Stimulated activated CD8-positive, alpha-beta memory T cell treated with anti-CD3 and anti-CD28 coated beads, Interleukin-4, amount 100 ng/mL, for 48 hours (primary cell): Measurements from ENCODE around the gene APOL2.
"Not testable (repeated sequence)": the region's sequence is repeated elsewhere in the genome, so short reads cannot be mapped to it uniquely, and the experiment has no call there.

ENCODE experiments used
- DNase-seq: peaks from one replicate; pipeline ENCODE4 v3.0.0-alpha.2; 2020

The APOL2 gene

GRCh38 chr22:36261675-36262074, 22.3 kb upstream of the APOL2 start:
- DNase-seq: not testable (repeated sequence)

DNA sequence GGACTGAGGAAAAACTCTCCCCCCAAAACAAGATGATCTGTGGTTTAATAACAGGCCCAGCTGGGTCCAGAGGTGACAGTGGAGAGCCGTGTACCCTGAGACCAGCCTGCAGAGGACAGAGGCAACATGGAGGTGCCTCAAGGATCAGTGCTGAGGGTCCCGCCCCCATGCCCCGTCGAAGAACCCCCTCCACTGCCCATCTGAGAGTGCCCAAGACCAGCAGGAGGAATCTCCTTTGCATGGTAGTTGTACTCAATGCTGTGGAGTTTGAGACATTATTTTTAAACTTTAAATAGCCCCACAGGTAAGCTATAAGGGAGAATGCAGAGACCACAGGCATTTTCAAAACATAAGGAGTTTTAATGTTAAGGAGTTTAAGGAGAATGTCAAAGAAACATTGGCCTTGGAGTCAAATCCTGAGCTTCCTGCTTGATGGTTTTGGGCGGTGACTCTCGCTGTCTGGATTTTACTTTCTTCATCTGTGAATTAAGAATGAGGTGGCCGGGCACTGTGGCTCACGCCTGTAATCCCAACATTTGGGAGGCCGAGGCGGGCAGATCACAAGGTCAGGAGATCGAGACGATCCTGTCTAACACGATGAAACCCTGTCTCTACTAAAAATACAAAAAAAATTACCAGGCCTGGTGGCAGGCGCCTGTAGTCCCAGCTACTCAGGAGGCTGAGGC, 20.4 kb upstream of the APOL2 start:
- no peak for DNase-seq

- peak; percentile 63 for DNase-seq
Observed at GRCh38 chr22:36258701-36259614, 19.6 kb upstream of the APOL2 start.

DNA sequence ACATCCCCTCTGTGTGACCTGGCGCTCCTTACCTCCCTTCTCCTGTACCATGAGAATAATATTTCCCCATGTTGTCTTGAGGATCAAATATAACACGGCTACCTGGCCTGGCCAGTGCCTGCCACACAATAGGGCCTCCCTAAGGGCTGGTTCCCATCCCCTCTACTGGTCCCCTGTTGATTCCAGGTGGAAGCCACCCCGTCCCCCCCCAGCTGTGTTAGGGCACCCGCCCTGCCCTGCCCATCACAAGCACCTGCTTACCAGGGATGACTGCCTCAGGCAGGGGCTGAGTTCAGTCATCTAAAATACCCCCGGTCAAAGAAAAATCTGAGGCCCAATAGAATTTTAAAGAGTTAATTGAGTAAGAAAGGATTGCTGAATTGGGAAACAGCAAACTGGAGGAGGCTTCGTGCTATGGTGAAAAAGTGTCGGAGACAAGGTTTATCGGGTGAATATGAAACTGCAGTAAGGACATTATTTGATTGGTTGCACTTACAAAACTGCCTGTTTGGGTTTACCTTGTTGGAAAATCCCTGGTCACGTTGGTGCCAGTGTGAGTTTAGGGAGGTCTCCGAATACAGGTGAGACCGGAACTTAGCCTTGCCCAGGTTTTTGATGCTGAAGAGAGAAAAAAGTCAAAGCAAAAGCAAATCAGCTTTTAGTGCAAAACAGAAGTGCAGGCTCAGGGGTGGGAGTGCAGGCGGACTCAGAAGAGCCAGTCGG, 18.8 kb upstream of the APOL2 start:
- DNase-seq: no peak

- no peak for DNase-seq
Observed at GRCh38 chr22:36257308-36257707, 18.0 kb upstream of the APOL2 start.

GRCh38 chr22:36256478-36256877, 17.2 kb upstream of the APOL2 start:
- no peak for DNase-seq

GRCh38 chr22:36255572-36255971, 16.2 kb upstream of the APOL2 start:
- not testable (repeated sequence) for DNase-seq

- peak; percentile 66 for DNase-seq
Observed at GRCh38 chr22:36253523-36254490, 14.5 kb upstream of the APOL2 start.

DNA sequence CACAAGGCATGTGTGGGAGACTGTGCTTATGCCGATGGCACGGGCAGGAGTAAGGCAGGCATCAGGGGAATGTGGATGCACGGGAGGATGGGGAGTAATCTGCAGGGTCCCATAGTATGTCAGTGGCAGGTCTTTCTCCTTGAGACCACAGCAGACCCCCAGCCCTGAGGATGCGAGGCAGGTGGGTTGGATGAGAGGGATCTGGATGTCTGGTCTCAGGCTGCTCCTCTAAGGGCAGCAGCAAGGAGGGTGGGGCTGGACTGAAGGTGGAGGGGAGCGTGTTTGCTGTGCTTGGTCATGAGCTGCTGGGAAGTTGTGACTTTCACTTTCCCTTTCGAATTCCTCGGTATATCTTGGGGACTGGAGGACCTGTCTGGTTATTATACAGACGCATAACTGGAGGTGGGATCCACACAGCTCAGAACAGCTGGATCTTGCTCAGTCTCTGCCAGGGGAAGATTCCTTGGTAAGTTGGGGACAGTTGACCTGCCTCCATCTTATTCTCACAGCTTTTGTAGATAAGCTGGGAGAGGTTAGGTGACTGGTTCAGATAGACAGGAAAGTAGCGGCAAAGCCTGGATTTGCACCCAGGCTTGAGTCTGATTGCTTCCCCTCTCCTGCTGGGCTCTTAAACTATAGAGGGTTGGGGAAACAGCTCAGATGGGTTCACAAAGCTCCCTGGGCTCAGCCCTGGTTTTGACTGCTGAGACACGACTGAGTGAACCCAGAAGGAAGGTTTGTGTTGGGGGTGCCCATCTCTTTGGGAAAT, 13.6 kb upstream of the APOL2 start, which contains the start of gene APOL1:
Gene APOL1, plus strand, starts transcription at position 380 of the 769 bp plus-strand sequence. CDS start 1,823 bp downstream, outside the sequence.
- DNase-seq: peak; percentile 68

GRCh38 chr22:36251979-36252608, 12.8 kb upstream of the APOL2 start:
- DNase-seq: not testable (repeated sequence)

DNA sequence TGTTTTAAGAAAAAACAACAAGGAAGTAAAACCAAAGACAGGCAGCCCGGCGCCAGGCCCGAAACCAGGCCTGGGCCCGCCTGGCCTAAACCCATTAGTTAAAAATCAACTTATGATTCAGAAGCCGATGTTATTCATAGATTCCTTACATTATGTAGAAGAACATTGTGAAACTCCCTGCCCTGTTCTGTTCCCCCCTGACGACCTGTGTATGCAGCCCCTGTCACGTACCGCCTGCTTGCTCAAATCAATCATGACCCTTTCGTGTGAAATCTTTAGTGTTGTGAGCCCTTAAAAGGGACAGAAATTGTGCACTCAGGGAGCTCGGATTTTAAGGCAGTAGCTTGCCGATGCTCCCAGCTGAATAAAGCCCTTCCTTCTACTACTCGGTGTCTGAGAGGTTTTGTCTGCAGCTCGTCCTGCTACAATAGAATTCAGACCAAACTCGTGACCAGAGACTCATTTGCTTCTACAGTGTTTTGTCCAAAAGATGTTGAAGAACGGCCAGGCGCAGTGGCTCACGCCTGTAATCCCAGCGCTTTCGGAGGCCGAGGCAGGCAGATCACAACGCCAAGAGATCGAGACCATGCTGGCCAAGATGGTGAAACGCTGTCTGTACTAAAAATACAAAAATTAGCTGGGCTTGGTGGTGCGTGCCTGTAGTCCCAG, 11.1 kb upstream of the APOL2 start:
- not testable (repeated sequence) for DNase-seq

DNA sequence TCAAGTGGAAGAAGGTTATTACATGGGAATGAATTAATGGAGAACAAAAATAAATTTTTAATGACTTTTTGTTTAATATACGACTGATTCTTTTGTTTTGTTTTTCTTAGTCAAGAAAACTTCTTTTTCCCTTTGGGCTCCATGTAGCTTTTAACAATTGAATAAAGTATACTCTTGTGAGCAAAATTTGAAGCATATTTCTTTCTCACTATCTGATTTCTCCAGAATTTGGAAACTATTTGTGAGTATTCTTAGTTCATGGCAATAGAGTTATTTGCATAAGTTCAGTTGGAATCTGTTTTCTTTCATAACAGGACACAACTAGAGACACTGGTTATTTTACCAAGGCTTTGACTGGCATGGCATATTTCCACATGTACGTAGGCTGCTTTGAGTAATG, 9.8 kb upstream of the APOL2 start:
- DNase-seq: no peak

GRCh38 chr22:36247955-36248354, 8.6 kb upstream of the APOL2 start:
- no peak for DNase-seq

GRCh38 chr22:36246718-36247117, 7.4 kb upstream of the APOL2 start:
- no peak for DNase-seq

- no peak for DNase-seq
Observed at GRCh38 chr22:36245805-36246356, 6.6 kb upstream of the APOL2 start.

- peak; percentile 14 for DNase-seq
Observed at GRCh38 chr22:36244522-36245391, 5.4 kb upstream of the APOL2 start.

DNA sequence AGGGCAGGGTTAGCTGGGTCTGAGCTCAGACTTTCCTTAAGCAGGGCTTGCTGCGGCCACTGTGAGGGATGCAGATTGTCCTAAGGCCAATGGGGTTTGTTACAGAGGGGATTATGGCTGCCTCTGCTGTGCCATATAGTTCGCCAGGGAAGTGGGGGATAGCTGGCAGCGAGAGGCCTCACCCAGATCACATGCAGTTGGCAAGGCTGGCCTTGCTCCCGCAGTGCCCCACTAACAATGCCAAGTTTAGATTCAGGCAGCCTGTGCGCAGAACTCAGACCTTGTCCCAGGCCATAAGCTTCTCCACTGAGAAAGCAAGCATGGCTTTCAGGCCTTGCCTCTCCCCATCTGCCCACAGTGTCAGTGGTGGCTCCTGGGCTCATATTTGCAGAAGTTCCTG, 4.7 kb upstream of the APOL2 start:
- no peak for DNase-seq

DNA sequence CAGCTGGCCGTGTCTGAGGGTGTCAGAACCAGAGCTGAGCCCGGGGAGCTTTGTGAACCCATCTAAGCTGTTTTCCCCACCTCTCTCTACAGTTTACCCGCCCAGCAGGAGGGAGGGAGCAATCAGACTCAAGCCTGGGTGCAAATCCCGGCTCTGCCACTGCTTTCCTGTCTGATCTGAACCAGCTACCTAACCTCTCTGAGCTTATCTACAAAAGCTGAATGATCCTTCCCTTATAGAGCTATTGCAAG, 252 bp downstream of the APOL2 start:
- DNase-seq: peak; percentile 39
